HG02798 (cell line): Measurements from ENCODE around the gene PLPPR4.
"Not testable (repeated sequence)": the region's sequence is repeated elsewhere in the genome, so short reads cannot be mapped to it uniquely, and the experiment has no call there.

ENCODE experiments used
- ATAC-seq: cut with Tn5 transposase; IDR thresholded peaks from one replicate; pipeline ENCODE4 v1.9.1; 2021; ENCODE audit warnings: mild to moderate bottlenecking; ENCODE audit not compliant: unreplicated experiment, poor library complexity

The PLPPR4 gene

DNA sequence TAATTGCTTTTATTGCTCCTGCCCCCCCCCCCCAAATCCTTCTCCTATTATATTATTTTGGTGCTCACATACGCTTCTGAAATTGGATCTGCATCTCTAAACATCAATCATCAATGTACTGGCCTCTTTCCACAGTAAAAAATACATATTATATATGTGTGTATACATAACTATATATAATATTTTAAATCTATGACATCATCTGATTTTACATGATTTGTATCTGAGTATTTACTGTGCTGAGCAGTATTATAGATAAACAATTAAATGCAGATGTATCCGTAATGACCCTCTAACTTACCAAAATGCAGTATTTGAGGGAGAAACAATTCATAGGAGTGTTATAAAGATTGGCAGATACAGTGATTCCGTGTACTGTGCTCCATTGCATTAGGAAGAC, 832 bp downstream of the PLPPR4 start:
- ATAC-seq, result no peak

DNA sequence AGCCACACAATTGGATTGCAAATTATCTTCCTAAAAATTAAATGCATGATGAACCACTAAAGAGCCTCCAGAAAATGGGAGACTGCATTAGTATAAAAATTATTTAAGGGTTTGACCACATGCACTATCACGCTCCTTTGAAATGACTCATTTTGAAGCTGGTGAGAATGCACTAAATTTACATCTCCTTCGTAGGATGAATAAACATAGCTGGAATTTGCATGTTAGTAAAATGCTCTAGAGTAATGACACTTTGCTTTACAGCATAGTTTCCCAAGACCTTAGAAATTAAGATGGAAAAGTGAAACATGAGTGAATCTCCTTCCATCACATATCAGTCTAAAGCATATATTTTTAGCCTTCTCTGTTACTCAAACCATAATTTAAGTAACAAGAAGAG, 2.4 kb downstream of the PLPPR4 start:
- no peak for ATAC-seq

DNA sequence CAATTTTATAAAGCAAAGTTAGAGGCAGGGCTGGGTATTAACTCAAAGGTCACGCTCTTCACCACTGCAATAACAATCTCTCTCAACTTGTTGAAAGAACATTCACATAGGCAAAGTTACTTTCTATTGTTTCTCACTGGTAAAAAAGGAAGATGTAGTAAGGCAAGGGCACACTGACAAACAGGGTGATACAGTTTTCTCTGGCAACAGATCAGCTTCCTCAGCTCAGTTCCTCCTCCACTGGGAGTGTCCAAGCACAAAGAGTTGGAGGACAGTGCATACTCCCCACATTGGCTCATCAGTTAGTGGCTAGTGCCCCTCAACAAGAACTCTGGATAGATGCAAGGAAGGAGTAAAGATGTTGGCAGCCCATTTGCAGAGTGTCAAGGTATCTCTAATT, 3.7 kb downstream of the PLPPR4 start:
- no peak for ATAC-seq

GRCh38 chr1:99269321-99269720, 5.0 kb downstream of the PLPPR4 start:
- ATAC-seq, result no peak

DNA sequence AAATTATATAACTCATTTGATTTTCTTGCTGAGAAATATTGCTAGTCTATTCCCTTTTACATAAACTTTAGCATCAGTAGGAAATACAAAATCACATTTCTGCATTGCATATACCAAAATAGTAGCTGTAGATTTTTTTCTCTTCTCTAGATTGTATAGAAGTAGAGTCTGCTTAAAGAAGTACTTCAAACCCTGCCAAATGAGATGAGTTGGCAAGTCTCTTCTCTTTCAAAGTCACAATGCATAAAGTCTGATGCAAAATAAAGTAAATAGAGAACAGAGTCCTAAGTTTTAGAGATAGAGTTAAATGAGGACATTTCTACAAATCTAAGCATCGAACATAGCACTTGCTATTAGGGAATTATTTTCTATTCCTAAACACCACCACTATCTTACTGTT, 6.4 kb downstream of the PLPPR4 start:
- ATAC-seq, result no peak

- ATAC-seq, result no peak
These were observed 7.0 kb downstream of the PLPPR4 start for GRCh38 chr1:99271249-99271648.

DNA sequence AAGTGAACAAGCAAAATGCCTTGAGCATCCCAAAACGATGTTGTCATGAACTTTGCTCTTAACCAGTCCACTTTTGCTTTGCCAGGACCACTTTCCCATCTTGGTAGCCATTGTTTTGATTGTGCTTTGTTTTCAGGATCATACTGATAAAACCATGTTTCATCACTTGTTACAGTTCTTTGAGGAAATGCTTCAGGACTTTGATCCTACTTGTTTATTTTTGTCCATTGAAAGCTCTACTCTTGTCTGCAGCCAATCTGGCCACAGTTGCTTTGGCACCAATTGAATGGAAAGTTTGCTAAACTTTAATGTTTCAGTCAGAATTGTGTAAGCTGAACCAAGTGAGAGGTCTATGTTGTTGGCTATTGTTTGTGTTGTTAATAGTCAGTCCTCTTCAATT, 12.8 kb downstream of the PLPPR4 start:
- ATAC-seq, result no peak

GRCh38 chr1:99279525-99279924, 15.2 kb downstream of the PLPPR4 start:
- no peak for ATAC-seq

DNA sequence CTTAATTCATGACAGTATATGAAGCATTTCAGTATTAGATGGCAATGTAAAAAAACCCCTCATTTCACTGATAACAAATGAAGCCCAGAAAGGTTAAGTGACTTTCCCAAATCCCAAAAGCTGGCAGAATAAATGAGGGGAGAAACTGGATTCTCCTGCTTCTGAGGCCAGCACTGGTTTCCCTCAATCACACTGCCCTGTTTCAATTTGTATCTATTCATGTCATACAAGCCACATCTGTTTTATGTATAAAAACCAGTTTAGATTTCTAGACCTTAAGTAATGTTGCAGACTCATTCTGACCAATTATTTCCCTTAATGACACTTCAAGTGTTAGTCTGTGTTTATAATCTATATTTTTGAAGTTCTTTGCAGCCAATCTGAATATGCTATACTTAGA, 16.8 kb downstream of the PLPPR4 start:
- ATAC-seq, result no peak

GRCh38 chr1:99282536-99282935, 18.2 kb downstream of the PLPPR4 start:
- no peak for ATAC-seq

- not testable (repeated sequence) for ATAC-seq
These were observed 19.2 kb downstream of the PLPPR4 start for GRCh38 chr1:99283521-99283920.

GRCh38 chr1:99292886-99293285, 28.6 kb downstream of the PLPPR4 start:
- no peak for ATAC-seq

GRCh38 chr1:99297923-99298322, 33.6 kb downstream of the PLPPR4 start:
- no peak for ATAC-seq

- ATAC-seq, result no peak
These were observed 40.5 kb downstream of the PLPPR4 start for GRCh38 chr1:99304725-99305282.

DNA sequence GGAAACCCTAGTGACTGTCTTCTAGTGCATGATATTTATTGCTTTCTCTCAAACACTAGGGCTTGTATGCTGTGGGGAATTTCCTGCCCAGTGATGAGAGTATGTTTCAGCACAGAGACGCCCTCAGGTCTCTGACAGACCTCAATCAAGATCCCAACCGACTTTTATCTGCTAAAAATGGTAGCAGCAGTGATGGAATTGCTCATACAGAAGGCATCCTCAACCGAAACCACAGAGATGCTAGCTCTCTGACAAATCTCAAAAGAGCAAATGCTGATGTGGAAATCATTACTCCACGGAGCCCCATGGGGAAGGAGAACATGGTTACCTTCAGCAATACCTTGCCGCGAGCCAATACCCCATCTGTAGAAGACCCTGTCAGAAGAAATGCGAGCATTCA, 41.3 kb downstream of the PLPPR4 start:
- no peak for ATAC-seq

- no peak for ATAC-seq
These were observed 41.8 kb downstream of the PLPPR4 start for GRCh38 chr1:99306056-99306455.

- no peak for ATAC-seq
These were observed 42.4 kb downstream of the PLPPR4 start for GRCh38 chr1:99306644-99307043.

- ATAC-seq, result no peak
These were observed 51.0 kb downstream of the PLPPR4 start for GRCh38 chr1:99315305-99315704.

GRCh38 chr1:99326215-99326949, 62.1 kb downstream of the PLPPR4 start:
- no peak for ATAC-seq

DNA sequence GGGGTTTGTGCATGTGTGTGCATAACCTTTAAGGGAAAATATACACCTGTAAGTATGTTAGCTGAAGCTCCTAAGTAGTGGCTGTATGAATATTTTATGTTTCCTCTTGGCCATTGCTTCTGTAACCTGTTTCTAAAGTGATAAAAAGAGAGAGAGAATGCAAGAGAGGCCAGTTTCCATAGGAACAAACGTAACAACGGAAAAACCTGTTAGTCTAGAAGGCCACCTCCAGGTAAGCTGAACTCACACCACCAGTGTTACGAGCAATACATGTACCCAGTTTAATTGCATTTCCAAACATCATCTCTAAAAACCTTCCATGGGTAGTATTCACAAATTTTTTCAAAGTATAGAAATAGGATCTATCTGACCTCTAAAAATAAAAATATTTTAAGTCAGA, 63.1 kb downstream of the PLPPR4 start:
- no peak for ATAC-seq

DNA sequence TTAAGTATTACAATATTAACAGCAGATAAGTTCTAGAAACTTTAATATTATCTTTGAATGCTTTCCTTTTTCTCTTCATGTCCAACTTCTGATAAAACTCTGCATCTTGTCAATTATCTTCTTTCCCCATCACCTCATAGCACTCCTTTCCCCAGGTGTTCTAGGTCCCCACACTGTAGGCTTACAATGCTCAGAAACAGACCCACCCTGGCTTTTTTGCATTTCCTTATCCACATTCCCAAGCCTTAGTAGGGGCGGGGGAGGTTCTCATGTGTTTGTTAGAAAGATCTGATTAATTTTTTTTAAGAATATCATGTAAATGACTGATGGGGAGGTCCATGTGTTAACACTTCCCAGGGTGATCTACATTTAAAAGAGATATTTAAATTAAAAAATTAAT, 63.9 kb downstream of the PLPPR4 start:
- no peak for ATAC-seq

GRCh38 chr1:99331083-99331482, 66.8 kb downstream of the PLPPR4 start:
- ATAC-seq, result no peak
